Muscle of arm (tissue), 14 donors: ENCODE measurements around the gene SLC5A8. TPM values are rescaled to one million over a fixed set of nuclear protein-coding genes. Genes with fewer than 3 reads are reported as not detected.

Experiments
- DNase-seq: peaks from one replicate; pipeline ENCODE4 v3.0.0-alpha.2; 2013
- long read RNA-seq, 11 donors: transcript quantifications; one replicate each; lab custom pipeline, GENCODE V29; 2026
- polyA plus RNA-seq, 12 donors: library from polyadenylated mRNA; unstranded; fragments of 120-200 nt; gene quantifications; one replicate each; pipeline ENCODE4 v1.2.1, GENCODE V29; 2013; ENCODE audit not compliant: insufficient read length in 12 of 12

The SLC5A8 gene, protein sequence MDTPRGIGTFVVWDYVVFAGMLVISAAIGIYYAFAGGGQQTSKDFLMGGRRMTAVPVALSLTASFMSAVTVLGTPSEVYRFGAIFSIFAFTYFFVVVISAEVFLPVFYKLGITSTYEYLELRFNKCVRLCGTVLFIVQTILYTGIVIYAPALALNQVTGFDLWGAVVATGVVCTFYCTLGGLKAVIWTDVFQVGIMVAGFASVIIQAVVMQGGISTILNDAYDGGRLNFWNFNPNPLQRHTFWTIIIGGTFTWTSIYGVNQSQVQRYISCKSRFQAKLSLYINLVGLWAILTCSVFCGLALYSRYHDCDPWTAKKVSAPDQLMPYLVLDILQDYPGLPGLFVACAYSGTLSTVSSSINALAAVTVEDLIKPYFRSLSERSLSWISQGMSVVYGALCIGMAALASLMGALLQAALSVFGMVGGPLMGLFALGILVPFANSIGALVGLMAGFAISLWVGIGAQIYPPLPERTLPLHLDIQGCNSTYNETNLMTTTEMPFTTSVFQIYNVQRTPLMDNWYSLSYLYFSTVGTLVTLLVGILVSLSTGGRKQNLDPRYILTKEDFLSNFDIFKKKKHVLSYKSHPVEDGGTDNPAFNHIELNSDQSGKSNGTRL
- polyA plus RNA-seq = under 1 TPM in 6 of 12 donors, not detected in 6; 0.05 to 0.14 (median 0.07) TPM
- long read RNA-seq, donor 1 = 0 reads
- long read RNA-seq, donor 2 = 0 reads
- long read RNA-seq, donor 3 = 0 reads
- long read RNA-seq, donor 4 = 0 reads
- long read RNA-seq, donor 5 = 0 reads
- long read RNA-seq, donor 6 = 0 reads
- long read RNA-seq, donor 7 = 0 reads
- long read RNA-seq, donor 8 = 0 reads
- long read RNA-seq, donor 9 = 0 reads
- long read RNA-seq, donor 10 = 0 reads
- long read RNA-seq, donor 11 = 0 reads

DNA sequence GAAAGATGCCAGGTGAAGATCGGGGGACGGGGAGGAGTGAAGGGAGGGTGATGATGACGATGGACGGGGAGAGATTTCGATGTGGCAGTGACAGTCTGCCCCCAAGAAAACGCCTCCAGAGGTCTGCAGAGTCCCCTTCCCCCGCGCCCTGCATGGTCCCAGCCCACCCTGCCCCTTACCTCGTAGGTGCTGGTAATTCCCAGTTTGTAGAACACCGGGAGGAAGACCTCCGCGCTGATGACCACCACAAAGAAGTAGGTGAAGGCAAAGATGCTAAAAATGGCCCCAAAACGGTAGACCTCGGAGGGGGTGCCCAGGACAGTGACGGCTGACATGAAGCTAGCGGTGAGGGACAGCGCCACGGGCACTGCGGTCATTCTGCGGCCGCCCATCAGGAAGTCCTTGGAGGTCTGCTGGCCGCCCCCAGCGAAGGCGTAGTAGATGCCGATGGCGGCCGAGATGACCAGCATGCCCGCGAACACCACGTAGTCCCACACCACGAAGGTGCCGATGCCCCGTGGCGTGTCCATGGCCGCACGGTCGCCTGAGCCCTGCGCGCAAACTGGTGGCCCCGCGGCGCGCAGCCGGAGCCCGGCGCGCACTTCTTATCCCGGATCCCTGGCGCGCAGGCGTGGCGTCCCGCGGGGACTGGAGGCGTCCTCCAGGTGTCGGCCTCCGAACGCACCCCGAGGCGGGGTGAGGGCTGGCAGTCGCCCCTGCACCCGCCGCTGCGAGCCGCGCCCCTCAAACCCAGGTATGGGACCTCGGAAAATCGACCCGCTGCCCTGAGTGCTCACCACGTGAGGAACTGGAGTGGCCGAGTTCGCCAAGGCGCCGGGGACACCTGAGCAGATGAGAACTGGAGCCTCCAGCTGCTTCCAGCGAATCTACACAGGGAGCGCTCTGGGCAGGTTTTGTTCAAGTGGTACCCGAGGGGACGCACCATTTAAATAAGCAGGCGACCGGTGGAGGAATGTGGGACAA, at the start of gene SLC5A8:
SLC5A8 (minus strand) TSS at position 920 of the 984 bp plus-strand sequence; CDS start at position 530, 390 bp downstream.
- no peak for DNase-seq

DNA sequence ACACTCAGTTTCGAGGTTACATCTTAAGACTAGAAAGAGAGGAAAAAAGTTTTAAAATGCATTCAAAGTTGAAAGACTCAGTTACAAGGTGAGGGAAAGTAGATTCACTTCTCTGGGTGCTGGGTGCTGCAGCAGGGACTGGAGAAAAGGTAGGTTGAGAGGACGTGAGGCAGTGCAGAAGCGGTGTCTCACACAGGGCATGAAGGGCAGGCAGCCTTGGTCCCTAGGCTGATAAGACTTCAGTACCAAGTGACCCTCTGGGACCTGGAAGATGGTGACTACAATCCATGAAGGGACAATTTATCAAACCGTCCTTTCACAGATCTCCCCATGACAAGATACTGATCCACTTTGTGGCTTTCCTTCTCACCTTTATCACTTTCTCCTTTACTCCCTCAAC, 47.3 kb upstream of the SLC5A8 start:
- DNase-seq = no peak

DNA sequence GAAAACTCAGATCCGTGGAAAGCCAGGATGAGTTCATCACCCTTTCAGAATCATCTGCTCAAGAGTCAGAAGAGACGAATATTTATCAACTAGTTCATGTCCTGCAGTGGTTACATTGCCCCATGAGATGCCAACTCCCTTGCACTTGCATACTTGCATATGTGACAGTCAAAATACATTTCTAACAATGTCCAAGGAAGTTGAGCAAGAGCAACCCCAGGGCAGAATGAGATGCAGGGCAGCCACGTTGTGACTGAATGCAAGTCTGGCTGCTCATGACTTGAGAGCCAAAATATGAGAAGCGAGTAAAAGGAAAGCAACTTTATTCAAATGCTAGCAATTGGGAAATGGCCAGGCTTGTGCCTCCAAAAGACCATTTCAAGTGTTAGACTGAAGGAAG, 46.2 kb upstream of the SLC5A8 start:
- no peak for DNase-seq

DNA sequence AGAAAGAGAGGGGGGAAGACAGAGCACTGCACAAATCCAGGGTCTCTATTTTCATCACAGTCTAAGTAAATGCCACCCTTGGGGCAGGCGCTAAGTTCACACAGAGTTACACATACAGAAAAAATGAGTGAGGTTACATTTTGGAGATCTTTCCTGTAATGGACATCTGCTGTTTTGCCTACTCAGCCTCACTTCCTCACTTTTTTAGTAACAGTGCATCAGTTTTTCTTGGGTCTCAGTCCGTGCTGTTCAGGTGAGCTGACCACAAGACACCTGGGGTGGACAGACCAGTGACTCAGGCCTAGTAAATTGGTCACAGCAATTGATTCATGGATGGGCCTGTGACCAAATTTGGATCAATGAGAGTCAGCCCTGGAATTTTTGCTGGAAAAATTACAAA, 33.6 kb upstream of the SLC5A8 start:
- no peak for DNase-seq

DNA sequence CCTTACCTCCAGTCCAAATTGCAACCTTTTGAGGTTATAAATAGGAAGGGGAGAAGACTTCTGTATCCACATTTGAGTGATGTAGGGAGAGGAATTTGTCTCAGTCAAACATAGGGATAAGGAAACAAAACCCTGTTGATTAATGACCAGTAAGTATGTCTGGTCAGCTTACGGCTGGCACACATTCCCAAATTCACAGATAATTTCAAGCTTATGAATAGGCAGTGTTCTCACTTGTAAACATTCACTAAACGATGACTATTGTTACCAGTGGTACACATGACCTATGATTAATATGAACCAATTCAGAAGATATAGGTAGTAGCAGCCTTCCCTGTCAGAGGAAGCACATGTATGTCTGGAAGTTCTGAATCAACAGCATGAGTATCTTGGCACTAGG, 33.0 kb upstream of the SLC5A8 start:
- no peak for DNase-seq

DNA sequence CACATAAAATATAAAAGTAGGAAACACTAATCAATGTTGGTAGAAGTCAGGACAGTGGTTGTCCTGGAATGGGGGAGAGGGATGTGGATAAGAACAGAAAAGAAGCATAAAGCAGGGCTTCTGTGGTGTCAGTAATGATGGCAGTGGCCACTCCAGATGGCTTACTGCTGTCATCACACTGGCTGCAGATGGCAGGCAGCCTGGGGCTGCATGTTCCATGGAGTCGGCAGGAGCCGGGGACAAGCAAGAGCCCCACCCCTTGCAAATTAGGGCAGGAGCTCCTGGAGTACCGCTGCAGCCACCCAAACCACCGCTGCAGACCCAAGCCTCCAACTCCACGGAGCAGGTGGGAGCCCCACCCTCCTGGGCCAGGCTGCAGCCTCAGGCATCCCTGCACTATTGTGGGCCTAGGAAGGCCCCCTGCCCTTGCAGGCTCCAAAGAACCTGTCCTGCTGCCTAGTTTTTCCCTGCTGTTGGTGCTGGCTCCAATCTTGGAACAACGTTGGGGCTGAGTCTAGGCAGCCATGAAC, 28.8 kb upstream of the SLC5A8 start:
- DNase-seq = no peak

DNA sequence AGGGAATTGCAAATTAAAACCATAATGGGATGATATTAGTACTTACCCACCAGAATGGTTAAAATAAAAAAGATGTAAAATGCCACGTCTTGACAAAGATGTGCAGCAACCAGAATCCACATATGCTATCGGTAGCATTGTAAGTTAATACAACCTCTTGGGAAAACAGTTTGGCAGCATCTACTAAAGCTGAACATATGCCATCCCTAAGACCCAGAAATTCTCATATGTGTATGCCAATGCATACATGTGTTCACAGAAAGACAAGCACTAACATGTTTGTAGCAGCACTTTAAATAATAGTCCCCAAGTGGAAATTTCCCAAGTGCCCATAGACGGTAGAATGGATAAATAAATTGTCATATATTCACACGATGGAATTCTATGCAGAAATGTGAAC, 28.3 kb upstream of the SLC5A8 start:
- DNase-seq = no peak

DNA sequence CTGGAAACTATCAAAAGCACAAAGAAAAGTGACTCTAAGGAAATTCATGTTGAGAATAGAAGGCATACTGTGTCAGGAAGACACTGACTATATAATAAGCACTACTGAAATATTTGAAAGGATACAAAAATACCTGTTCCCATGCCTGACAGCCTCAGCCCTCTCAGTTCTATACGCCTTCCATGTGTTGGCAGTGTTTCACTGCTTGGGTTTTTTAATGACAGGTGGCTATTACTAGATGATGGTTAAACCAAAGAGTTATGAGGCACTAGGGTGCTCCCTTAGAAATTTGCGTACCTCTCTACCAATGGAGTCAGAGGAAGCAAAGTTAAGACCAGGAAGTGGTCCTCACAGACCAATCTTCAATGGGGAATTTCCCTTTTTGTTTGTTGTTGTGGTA, 25.6 kb upstream of the SLC5A8 start:
- no peak for DNase-seq

DNA sequence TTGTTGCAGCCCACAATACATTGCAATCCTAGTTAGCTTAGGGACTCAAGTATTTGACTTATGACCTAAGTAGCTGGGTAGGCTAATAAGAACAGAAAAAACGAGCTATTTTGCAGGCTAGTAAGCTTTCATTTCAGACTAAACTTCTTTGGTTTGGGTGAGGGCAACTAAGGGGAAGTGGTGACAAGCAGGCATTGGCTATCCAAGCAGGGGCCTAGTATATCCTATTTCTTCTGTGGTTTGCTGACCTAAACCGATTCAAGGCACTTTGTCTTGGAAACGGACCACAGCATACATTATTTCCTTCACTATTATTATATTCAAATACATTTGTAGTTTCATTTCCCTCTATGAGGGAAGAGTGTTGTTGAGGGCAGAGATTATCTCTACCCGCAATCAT, 21.6 kb upstream of the SLC5A8 start:
- DNase-seq = no peak

DNA sequence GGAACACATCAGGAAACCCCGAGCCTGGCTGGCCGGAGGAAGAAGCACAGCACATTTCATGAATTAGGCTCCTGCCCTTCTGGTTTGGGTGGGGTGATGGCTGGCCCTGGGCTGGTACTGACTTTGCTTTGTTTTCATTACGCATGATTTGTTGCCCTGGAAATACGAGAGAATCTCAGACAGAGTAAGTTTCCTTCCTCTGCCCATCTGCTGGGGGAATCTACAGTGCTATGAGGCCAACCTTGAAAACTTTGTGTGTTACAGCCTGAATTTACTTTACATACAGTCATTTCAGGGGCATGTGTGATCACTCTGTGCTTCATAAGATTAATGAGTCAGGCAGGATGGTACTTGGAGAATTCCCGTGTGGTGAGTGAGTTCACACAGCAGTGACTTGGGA, 20.5 kb upstream of the SLC5A8 start:
- no peak for DNase-seq

DNA sequence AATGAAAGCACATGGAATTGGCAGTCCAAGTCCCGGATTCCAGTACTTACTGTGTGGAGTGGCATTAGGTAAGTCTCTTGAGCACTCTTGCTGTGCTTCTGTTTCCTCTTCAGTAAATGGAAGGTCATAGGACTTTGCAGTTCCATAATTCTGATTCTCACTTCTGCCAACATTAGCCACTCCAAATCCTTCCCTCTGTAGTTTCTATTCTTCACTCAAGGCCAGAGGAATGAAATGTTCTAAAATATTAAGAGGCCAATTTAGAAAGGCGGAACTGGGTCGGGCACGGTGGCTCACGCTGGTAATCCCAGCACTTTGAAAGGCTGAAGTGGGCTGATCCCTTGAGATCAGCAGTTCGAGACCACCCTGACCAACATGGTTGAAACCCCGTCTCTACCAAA, 19.8 kb upstream of the SLC5A8 start:
- DNase-seq = no peak

DNA sequence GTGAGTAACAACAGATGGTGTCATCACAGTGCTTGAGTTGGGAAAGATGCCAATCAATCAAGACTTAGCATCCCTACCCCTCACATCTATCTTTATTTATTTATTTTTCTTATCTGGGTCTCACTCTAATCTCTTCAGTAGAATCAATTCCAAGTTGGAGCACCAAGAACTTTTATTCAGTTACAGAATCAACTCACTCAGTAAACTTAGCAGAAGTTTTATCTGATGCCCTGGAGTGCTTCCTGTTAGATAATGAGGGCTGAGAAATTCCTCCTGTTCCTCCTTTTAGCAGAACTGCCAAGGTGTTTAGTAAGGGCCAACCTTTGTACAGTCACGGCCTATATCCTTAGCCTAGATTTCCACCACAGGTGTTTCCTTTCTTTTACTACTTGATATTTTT, 11.3 kb upstream of the SLC5A8 start:
- DNase-seq = no peak

DNA sequence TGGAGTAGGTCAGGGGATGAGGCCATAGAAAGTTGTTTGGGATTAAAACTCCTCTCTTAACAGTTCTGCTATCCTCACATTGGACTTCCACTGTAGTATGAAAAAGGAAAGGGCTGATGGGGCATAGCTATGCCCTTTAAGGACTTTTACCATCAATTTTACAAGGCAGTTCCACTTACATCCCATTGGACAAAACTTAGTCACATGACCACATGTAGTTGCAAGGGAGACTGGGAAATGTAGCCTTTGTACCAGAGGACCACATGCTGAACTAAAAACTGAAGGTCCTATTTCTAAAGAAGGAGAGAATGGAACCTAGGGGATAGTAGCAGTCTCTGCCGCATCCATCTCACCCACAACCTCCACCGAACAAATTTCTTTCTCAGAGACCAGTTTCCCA, 6.8 kb upstream of the SLC5A8 start:
- no peak for DNase-seq

DNA sequence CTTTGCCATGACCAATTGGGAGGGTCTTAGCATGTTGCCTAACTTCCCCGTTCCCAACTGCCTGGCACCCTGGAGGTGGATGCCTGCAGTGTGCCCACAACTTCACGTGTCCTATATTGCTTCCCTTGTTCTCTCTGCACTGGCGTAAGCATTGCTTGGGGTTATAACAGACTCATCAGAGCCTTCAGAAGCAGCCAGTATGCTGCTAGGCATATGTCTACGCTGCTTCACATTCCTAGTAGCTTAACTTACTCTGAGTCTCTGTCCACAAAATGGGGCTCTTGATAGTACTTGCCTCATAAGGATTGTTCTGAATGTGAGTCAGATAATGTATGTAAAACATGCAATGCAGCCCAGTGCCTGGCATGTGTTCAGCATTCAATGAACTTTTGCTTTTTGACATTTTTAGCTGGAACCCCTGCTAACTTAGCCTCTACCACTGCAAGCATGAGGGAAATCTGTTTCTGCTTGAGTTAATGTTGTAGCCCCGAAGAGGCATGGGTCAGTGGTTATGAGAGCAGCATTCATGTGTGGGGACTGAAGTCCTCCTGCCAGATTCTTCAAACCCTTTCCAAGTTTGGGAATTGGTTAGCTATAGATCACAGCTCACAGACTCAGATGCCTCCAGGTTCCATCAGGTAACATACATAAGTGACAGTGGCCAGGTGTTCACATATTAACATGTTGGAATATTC, 2.8 kb downstream of the SLC5A8 start:
- no peak for DNase-seq

DNA sequence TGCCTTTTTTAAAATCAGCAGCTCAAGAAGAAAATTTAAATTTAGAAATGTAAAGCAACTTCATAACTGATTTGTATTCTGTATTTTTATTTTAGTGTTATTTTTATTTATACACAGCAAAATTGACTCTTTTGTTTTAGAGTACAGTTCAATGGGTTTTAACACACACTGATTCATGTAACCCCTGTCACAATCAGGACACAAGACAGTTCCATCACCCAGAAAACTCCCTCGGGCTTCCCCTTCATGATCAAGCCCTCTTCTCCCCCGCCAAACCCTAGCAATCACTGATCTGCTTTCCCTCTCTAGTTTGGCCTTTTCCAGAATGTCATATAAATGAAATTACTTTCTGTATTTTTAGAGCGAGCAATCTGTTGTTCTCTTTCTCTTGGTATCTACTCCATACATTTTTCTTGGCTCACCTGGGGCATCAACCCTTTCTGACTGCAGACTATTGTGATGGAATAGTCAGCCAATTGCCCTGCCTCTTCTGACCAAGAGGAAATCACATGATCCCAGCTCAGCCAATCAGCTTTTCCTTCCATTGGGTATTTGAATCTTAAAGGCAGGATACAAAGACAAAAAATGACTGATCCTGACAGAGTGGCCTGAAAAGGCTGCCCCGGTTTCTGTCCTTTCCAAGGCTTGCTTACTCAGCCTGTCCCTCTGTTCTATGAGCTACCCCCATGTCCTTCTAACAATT, 5.3 kb downstream of the SLC5A8 start:
- DNase-seq = no peak

DNA sequence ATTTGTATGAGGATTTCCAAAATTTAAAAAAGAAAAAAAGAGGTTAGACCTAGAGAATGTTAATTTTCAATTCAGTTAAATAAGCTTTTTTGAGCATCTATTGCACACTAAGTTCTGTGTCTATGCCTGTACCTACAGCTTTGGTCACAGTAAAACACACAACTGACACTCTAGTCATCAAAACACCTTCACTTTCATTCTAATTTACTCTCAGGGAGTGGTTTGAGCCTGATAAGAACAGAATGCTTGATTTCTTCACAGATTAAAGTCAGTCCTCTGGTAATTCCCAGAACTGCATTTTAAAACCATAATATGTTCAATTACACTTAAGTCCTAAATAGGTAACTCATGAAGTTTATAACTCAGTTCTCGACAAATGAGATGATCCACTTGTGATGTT, 9.2 kb downstream of the SLC5A8 start:
- DNase-seq = no peak

DNA sequence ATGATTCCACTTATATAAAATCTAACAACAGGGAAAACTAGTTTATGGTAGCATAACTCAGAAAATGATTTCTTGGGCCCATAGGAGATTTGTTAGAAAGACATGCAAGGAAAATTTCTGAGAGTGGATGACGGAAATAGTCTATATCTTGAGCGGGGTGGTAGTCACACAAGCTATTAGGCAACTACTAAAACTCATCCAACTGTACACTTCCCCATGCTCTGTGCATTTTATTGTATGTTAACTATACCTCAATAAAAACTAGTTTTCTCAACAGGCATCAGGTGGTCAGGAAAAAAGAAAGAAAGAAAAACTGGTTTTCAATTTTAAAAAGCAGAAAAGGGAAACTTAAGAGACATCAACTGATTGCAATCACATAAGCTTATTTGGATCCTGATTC, 9.9 kb downstream of the SLC5A8 start:
- DNase-seq = no peak

DNA sequence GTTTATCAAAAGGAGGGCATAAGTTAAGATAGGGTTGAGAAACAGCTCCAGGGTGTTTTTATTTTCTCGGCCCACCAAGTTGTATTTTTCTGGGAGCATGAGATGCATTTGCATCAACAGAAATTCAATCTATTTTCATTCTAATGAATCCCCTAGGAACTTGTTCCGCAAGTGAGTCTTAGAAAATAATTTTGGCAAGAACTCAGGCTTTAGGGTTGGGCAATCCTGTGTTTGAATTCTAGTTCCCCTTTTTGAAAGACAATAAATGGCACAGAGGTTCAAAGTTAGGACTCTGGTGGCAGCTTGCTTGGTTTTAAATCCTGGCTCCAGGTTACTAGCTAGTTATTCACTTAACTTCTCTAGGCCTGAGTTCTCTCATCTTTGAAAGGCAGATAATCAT, 23.7 kb downstream of the SLC5A8 start:
- no peak for DNase-seq

DNA sequence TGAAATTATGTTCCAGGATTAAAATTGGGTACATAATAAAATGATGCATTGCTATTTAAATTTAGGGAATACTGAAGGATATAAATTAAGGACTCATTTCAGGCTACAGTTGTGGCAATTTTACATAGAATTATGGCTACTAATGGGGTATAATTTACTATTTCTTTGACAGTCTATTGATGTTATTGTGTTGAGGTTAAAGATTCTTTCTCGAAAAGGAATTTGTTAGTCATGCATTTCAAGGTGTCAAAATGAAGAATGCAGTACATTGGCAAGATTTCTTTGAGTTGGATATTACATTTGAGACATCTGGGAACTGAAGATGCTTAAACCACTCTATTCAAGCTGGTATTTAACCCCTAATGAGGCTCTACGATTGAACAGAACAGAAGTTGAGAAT, 28.3 kb downstream of the SLC5A8 start:
- DNase-seq = no peak

DNA sequence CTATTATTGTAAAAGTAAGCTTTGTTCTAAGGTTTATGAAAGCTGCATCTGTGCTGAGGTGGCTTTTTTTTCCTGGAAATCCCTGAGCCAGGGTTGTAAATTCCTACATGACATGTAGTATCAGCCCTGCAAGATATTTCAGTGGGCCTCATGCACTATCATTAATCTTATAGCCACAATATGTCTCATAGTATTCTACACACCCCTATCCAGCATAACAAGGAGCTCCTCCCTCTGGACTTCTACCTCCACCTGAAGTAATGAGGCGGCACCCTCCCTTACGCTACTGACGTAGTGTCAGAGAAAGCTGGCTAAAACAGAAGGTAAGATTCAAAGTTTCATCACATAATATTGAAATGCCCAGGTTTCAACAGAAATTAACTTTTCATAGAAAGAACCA, 35.5 kb downstream of the SLC5A8 start:
- no peak for DNase-seq
